Esophagus muscularis mucosa (tissue), 3 donors: ENCODE data around the gene FBN1.

Experiments
- POLR2AphosphoS5 ChIP-seq, 2 donors: sonication (generic); formaldehyde crosslinking; IDR thresholded peaks; one replicate each; pipeline ENCODE4 v1.6.1; 2017; ENCODE audit warnings: antibody characterized with exemption in 2 of 2
- TF ChIP-seq, protein P1 (sequence below), 3 experiments: fragments of 200-600 bp in 2 of 3; fragments of 450-650 bp in 1 of 3; sonication (generic) in 2 of 3; IDR thresholded peaks; one replicate each; pipeline ENCODE4 v1.5.1; 2017 to 2019; ENCODE audit warnings: antibody characterized with exemption in 3 of 3, mild to moderate bottlenecking in 2 of 3, moderate library complexity in 1 of 3

DNA sequence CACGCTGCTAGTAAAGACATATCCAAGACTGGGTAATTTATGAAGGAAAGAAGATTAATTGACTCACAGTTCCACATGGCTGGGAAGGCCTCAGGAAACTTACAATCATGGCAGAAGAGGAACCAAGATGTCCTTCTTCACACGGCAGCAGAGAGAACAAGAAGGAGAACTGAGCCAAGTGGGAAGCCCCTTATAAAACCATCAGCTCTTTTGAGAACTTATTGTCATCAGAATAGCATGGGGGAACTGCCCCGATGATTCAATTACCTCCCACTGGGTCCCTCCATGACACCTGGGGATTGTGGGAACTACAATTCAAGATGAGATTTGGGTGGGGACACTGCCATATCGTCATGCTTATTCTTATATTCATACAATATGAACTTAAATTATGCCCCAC is 265.3 kb downstream of the FBN1 start:
- TF ChIP-seq POLR2AphosphoS5 (IDR thresholded peaks at IDR 0.05) = no peak
- TF ChIP-seq, protein P1, sequence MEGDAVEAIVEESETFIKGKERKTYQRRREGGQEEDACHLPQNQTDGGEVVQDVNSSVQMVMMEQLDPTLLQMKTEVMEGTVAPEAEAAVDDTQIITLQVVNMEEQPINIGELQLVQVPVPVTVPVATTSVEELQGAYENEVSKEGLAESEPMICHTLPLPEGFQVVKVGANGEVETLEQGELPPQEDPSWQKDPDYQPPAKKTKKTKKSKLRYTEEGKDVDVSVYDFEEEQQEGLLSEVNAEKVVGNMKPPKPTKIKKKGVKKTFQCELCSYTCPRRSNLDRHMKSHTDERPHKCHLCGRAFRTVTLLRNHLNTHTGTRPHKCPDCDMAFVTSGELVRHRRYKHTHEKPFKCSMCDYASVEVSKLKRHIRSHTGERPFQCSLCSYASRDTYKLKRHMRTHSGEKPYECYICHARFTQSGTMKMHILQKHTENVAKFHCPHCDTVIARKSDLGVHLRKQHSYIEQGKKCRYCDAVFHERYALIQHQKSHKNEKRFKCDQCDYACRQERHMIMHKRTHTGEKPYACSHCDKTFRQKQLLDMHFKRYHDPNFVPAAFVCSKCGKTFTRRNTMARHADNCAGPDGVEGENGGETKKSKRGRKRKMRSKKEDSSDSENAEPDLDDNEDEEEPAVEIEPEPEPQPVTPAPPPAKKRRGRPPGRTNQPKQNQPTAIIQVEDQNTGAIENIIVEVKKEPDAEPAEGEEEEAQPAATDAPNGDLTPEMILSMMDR (IDR thresholded peaks at IDR 0.05) = no peak
